ENCODE results near the gene DNER. TPM values are rescaled to one million over a fixed set of nuclear protein-coding genes. Genes with fewer than 3 reads are reported as not detected.

DNER gene
- total RNA-seq, 1 experiment from 2014 or later = 3.7 TPM

DNA sequence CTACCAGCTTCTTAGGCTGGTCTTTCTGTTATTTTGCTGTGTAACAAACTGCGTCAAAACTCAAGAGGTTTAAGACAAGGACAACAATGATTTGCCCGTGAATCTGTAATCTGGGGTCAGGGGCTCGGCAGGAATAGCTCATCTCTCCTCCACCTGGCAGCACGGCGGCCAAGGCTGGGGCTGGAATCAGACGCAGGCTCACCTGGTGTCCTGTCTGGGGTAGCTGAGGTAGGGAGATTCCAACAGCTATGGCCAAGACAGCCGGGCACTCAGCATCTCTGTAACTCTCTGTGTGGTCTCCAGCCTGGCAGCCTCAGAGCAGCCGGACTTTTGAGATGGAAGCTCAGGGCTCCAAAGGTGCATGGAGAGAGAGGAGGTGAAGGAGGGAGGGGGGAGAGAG lies 42.3 kb downstream of the DNER start:
- DNase-seq (ENCODE audit: low spot score) (no peak), ATAC-seq (no peak)
- POLR2A ChIA-PET = no interaction called here
- Mint-ChIP-seq H3K27me3 (ENCODE audit: low read depth) (no peaks in the 10 kb centered on the region; the same call in 1 of the 2 replicates), H3K4me1 (no peaks in the 10 kb centered on the region), H3K27ac (no peak overlapping the region), H3K4me3 (no peak overlapping the region), H3K36me3 (no peaks in the 10 kb centered on the region), H3K9me3 (0 out of 2 replicates have a peak, but pooled peaks cover 3% of the 10 kb centered on the region)
- TF ChIP-seq, protein P1, sequence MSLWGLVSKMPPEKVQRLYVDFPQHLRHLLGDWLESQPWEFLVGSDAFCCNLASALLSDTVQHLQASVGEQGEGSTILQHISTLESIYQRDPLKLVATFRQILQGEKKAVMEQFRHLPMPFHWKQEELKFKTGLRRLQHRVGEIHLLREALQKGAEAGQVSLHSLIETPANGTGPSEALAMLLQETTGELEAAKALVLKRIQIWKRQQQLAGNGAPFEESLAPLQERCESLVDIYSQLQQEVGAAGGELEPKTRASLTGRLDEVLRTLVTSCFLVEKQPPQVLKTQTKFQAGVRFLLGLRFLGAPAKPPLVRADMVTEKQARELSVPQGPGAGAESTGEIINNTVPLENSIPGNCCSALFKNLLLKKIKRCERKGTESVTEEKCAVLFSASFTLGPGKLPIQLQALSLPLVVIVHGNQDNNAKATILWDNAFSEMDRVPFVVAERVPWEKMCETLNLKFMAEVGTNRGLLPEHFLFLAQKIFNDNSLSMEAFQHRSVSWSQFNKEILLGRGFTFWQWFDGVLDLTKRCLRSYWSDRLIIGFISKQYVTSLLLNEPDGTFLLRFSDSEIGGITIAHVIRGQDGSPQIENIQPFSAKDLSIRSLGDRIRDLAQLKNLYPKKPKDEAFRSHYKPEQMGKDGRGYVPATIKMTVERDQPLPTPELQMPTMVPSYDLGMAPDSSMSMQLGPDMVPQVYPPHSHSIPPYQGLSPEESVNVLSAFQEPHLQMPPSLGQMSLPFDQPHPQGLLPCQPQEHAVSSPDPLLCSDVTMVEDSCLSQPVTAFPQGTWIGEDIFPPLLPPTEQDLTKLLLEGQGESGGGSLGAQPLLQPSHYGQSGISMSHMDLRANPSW (CRISPR knock-in tag; conservative IDR thresholded peaks at IDR 0.05; ENCODE audit: low read depth) = no peak
- TF ChIP-seq SP1 (CRISPR knock-in tag; conservative IDR thresholded peaks at IDR 0.05) (no peak), ZNF219 (CRISPR knock-in tag; IDR thresholded peaks at IDR 0.05; ENCODE audit: borderline replicate concordance) (no peak), ZNF232 (CRISPR knock-in tag; IDR thresholded peaks at IDR 0.05) (no peak), FOXP1 (CRISPR knock-in tag; IDR thresholded peaks at IDR 0.05; ENCODE audit: borderline replicate concordance) (no peak)
- TF ChIP-seq, protein P2, sequence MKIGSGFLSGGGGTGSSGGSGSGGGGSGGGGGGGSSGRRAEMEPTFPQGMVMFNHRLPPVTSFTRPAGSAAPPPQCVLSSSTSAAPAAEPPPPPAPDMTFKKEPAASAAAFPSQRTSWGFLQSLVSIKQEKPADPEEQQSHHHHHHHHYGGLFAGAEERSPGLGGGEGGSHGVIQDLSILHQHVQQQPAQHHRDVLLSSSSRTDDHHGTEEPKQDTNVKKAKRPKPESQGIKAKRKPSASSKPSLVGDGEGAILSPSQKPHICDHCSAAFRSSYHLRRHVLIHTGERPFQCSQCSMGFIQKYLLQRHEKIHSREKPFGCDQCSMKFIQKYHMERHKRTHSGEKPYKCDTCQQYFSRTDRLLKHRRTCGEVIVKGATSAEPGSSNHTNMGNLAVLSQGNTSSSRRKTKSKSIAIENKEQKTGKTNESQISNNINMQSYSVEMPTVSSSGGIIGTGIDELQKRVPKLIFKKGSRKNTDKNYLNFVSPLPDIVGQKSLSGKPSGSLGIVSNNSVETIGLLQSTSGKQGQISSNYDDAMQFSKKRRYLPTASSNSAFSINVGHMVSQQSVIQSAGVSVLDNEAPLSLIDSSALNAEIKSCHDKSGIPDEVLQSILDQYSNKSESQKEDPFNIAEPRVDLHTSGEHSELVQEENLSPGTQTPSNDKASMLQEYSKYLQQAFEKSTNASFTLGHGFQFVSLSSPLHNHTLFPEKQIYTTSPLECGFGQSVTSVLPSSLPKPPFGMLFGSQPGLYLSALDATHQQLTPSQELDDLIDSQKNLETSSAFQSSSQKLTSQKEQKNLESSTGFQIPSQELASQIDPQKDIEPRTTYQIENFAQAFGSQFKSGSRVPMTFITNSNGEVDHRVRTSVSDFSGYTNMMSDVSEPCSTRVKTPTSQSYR (CRISPR knock-in tag; IDR thresholded peaks at IDR 0.05) = no peak
- CTCF ChIA-PET = no interaction called here

DNA sequence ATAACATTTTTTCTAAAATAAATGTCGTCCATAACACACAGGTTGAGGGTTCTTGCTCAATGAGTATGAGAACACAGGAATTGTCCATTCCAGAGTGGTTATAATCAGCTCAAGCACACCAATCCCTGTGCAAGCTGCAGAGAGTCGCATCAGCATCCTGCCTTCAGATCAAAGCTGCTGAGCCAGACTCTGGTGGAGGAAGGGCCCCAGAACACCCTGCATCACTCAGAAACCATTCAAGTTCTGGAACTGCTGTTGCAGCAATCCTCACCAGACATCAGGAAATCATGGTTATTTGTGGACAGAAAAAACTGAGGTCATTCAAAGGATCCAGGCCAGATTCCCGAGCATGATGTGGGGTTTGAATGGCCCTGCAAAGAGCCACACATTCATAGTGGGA lies 44.5 kb downstream of the DNER start:
- CTCF ChIA-PET = no interaction called here
- TF ChIP-seq, protein P3, sequence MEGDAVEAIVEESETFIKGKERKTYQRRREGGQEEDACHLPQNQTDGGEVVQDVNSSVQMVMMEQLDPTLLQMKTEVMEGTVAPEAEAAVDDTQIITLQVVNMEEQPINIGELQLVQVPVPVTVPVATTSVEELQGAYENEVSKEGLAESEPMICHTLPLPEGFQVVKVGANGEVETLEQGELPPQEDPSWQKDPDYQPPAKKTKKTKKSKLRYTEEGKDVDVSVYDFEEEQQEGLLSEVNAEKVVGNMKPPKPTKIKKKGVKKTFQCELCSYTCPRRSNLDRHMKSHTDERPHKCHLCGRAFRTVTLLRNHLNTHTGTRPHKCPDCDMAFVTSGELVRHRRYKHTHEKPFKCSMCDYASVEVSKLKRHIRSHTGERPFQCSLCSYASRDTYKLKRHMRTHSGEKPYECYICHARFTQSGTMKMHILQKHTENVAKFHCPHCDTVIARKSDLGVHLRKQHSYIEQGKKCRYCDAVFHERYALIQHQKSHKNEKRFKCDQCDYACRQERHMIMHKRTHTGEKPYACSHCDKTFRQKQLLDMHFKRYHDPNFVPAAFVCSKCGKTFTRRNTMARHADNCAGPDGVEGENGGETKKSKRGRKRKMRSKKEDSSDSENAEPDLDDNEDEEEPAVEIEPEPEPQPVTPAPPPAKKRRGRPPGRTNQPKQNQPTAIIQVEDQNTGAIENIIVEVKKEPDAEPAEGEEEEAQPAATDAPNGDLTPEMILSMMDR (IDR thresholded peaks at IDR 0.05) = no peak
- no peak for TF ChIP-seq FOXJ3 (CRISPR knock-in tag; IDR thresholded peaks at IDR 0.05; ENCODE audit: borderline replicate concordance)
- TF ChIP-seq HMGA2 (CRISPR knock-in tag; IDR thresholded peaks at IDR 0.05) = no peak
- TF ChIP-seq ZNF671 (CRISPR knock-in tag; IDR thresholded peaks at IDR 0.05) = no peak
- TF ChIP-seq, protein P4, sequence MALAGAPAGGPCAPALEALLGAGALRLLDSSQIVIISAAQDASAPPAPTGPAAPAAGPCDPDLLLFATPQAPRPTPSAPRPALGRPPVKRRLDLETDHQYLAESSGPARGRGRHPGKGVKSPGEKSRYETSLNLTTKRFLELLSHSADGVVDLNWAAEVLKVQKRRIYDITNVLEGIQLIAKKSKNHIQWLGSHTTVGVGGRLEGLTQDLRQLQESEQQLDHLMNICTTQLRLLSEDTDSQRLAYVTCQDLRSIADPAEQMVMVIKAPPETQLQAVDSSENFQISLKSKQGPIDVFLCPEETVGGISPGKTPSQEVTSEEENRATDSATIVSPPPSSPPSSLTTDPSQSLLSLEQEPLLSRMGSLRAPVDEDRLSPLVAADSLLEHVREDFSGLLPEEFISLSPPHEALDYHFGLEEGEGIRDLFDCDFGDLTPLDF (CRISPR knock-in tag; IDR thresholded peaks at IDR 0.05) = no peak
- TF ChIP-seq ELF4 (CRISPR knock-in tag; IDR thresholded peaks at IDR 0.05; ENCODE audit: low read depth) = no peak
- no peak for TF ChIP-seq NFYB (CRISPR knock-in tag; conservative IDR thresholded peaks at IDR 0.05; ENCODE audit: low read depth)
- TF ChIP-seq MXD4 (CRISPR knock-in tag; IDR thresholded peaks at IDR 0.05; ENCODE audit: borderline replicate concordance) = no peak
- TF ChIP-seq, protein P5, sequence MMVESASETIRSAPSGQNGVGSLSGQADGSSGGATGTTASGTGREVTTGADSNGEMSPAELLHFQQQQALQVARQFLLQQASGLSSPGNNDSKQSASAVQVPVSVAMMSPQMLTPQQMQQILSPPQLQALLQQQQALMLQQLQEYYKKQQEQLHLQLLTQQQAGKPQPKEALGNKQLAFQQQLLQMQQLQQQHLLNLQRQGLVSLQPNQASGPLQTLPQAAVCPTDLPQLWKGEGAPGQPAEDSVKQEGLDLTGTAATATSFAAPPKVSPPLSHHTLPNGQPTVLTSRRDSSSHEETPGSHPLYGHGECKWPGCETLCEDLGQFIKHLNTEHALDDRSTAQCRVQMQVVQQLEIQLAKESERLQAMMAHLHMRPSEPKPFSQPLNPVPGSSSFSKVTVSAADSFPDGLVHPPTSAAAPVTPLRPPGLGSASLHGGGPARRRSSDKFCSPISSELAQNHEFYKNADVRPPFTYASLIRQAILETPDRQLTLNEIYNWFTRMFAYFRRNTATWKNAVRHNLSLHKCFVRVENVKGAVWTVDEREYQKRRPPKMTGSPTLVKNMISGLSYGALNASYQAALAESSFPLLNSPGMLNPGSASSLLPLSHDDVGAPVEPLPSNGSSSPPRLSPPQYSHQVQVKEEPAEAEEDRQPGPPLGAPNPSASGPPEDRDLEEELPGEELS (CRISPR knock-in tag; IDR thresholded peaks at IDR 0.05) = no peak
- no peak for TF ChIP-seq NFE2L1 (CRISPR knock-in tag; IDR thresholded peaks at IDR 0.05)
- no peak for TF ChIP-seq TP53 (CRISPR knock-in tag; IDR thresholded peaks at IDR 0.05)
- TF ChIP-seq, protein P6, sequence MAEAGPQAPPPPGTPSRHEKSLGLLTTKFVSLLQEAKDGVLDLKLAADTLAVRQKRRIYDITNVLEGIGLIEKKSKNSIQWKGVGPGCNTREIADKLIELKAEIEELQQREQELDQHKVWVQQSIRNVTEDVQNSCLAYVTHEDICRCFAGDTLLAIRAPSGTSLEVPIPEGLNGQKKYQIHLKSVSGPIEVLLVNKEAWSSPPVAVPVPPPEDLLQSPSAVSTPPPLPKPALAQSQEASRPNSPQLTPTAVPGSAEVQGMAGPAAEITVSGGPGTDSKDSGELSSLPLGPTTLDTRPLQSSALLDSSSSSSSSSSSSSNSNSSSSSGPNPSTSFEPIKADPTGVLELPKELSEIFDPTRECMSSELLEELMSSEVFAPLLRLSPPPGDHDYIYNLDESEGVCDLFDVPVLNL (CRISPR knock-in tag; IDR thresholded peaks at IDR 0.05; ENCODE audit: borderline replicate concordance, low read depth) = no peak
- TF ChIP-seq ZNF416 (CRISPR knock-in tag; IDR thresholded peaks at IDR 0.05) = no peak
- no peak for TF ChIP-seq TCF7 (CRISPR knock-in tag; IDR thresholded peaks at IDR 0.05; ENCODE audit: low read depth)
- TF ChIP-seq, protein P7, sequence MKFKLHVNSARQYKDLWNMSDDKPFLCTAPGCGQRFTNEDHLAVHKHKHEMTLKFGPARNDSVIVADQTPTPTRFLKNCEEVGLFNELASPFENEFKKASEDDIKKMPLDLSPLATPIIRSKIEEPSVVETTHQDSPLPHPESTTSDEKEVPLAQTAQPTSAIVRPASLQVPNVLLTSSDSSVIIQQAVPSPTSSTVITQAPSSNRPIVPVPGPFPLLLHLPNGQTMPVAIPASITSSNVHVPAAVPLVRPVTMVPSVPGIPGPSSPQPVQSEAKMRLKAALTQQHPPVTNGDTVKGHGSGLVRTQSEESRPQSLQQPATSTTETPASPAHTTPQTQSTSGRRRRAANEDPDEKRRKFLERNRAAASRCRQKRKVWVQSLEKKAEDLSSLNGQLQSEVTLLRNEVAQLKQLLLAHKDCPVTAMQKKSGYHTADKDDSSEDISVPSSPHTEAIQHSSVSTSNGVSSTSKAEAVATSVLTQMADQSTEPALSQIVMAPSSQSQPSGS (CRISPR knock-in tag; IDR thresholded peaks at IDR 0.05; ENCODE audit: borderline replicate concordance, low read depth) = no peak
- no peak for TF ChIP-seq GRHL2 (CRISPR knock-in tag; IDR thresholded peaks at IDR 0.05; ENCODE audit: insufficient replicate concordance, severe bottlenecking)
- no peak for TF ChIP-seq SP1 (CRISPR knock-in tag; conservative IDR thresholded peaks at IDR 0.05)
- TF ChIP-seq GTF2I (CRISPR knock-in tag; conservative IDR thresholded peaks at IDR 0.05) = no peak

More for the DNA sequence above, 44.5 kb downstream of the DNER start:
- Mint-ChIP-seq H3K27me3 (ENCODE audit: low read depth) (no peaks in the 10 kb centered on the region; the same call in 1 of the 2 replicates), H3K4me3 (no peak overlapping the region), H3K4me1 (no peaks in the 10 kb centered on the region), H3K36me3 (no peaks in the 10 kb centered on the region), H3K27ac (no peak overlapping the region), H3K9me3 (0 out of 2 replicates have a peak, but pooled peaks cover 3% of the 10 kb centered on the region)
- DNase-seq (ENCODE audit: low spot score) (no peak), ATAC-seq (no peak)
- POLR2A ChIA-PET = no interaction called here

Measured in WTC11 (cell line).